ENCODE measurements around the gene LRMDA. TPM values are rescaled to one million over a fixed set of nuclear protein-coding genes. Genes with fewer than 3 reads are reported as not detected.

Gene LRMDA
- total and polyA plus RNA-seq, 2 of the 4 experiments (the other 2 are of a cell fraction), result 0.07 TPM; not detected in 1

DNA sequence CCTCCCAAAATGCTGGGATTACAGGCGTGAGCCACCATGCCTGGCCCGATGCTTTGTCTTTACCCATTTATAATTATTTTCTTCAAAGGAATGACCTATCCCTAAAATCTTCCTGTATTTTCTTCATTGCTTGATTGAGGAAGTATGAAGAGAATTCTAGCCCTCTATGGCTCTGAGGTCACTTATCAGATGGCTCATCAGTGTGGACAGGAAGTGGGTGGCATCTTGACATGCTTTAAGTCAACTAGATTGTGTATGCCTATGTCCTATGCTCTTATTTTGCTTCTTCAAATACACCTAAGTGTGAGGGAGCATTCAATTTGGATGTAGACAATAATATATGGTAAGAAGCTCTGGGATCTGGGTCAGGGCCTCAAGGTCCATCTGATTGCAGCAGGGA is 1020.5 kb downstream of the LRMDA start (continued):
- TF ChIP-seq MXI1 (IDR thresholded peaks at IDR 0.05; ENCODE audit: borderline replicate concordance, low read depth, low read length) (no peak), RFX5 (IDR thresholded peaks at IDR 0.05; ENCODE audit: low read depth, low read length) (no peak)

DNA sequence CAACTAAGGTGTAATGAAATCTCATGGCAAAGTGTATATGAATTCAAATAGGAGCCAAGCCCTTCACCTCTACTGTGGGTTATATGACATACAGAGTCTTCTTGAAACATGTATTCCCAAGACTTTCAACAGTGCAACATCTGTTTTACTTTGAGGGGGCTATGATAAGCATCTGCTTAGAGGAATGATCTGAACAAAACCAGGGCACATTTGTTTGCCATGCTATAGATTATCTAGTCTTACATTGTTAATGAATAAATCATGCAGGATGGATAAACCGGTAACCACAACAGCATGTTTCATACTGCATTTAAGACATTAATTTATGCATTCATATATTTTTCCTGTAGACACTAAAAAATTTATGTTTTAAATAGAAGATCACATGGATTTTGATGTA is 1021.9 kb downstream of the LRMDA start:
- in situ Hi-C loops (cut with MboI; ENCODE audit: low sequenced_read_pairs), result no loop called here
- Histone ChIP-seq H2AK5ac (ENCODE audit: low read depth, low read length) (no peak overlapping the region), H3K23ac (ENCODE audit: low read depth, low read length) (no peak overlapping the region), H3K9me1 (ENCODE audit: insufficient read depth, low read length) (no peaks in the 10 kb centered on the region), H2AFZ (replicated peaks; ENCODE audit: low read length, poor library complexity) (no peak overlapping the region), H3K27ac (ENCODE audit: insufficient read depth, low read length) (no peak overlapping the region), H3K18ac (ENCODE audit: low read depth, low read length) (no peak overlapping the region), H3K9ac (ENCODE audit: low read depth, low read length) (no peak overlapping the region), H4K8ac (ENCODE audit: low read depth in 2 of 2, low read length in 2 of 2) (no peak overlapping the region), H3K9me3 (ENCODE audit: control insufficient read depth, insufficient read depth, low read length) (no peaks in the 10 kb centered on the region), H3K4me3 (ENCODE audit: insufficient read depth, low read depth, low read length) (no peak overlapping the region), H3K36me3 (ENCODE audit: control insufficient read depth, insufficient read depth, low read length) (no peaks in the 10 kb centered on the region), H3K4me1 (ENCODE audit: control insufficient read depth, insufficient read depth, low read length) (no peaks in the 10 kb centered on the region), H3K4ac (ENCODE audit: low read depth, low read length) (no peak overlapping the region), H3K79me1 (ENCODE audit: low read depth in 1 of 2, low read length in 2 of 2) (no peaks in the 10 kb centered on the region), H2AK9ac (replicated peaks; ENCODE audit: low read depth, low read length, poor library complexity) (no peak overlapping the region), H3K4me2 (ENCODE audit: low read depth, low read length) (no peak overlapping the region), H4K20me1 (ENCODE audit: insufficient read depth, low read length) (no peaks in the 10 kb centered on the region), H3K27me3 (ENCODE audit: control insufficient read depth, insufficient read depth, low read length) (no peaks in the 10 kb centered on the region; the same call in 1 of the 2 replicates), H2BK120ac (ENCODE audit: low read depth, low read length) (no peak overlapping the region), H2BK20ac (ENCODE audit: low read depth, low read length) (no peak overlapping the region), H2BK5ac (ENCODE audit: low read depth, low read length, poor library complexity, severe bottlenecking) (no peak overlapping the region), H4K5ac (ENCODE audit: low read depth, low read length) (no peak overlapping the region), H4K91ac (ENCODE audit: insufficient read depth, low read depth, low read length) (no peak overlapping the region), H3K14ac (replicated peaks; ENCODE audit: low read depth, low read length) (no peak overlapping the region), H3K56ac (ENCODE audit: extremely low read depth, insufficient read depth, low read length) (no peak overlapping the region), H2BK15ac (ENCODE audit: low read depth, low read length) (no peak overlapping the region)
- ChIA-PET POLR2A (ENCODE audit: unreplicated experiment) (no interaction called here), CTCF (no interaction called here)
- no TSS peak for BruUV-seq (replicated peaks)
- DNase-seq, result no peak
- TF ChIP-seq POLR2A (IDR thresholded peaks at IDR 0.05; ENCODE audit: low read depth, low read length), result no peak
- TF ChIP-seq MAFK (IDR thresholded peaks at IDR 0.05; ENCODE audit: low read depth, low read length), result no peak
- no peak for TF ChIP-seq MAZ (IDR thresholded peaks at IDR 0.05; ENCODE audit: borderline replicate concordance, low read depth, low read length)
- no peak for TF ChIP-seq FOS (IDR thresholded peaks at IDR 0.05; ENCODE audit: low read depth, low read length)
- no peak for TF ChIP-seq CHD1 (IDR thresholded peaks at IDR 0.05; ENCODE audit: low read depth, low read length)
- no CpG with 5 or more reads among the region's 1 CpG for WGBS, 2 experiments (ENCODE audit: extremely low coverage in 2 of 2, insufficient read length in 1 of 2)
- intact Hi-C loops (cut with micrococcal nuclease), result no loop called here
- dilution Hi-C loops (cut with HindIII; ENCODE audit: low sequenced_read_pairs, unreplicated experiment), result no loop called here
- no peak for ATAC-seq (ENCODE audit: low read depth)

Measured in IMR-90 (cell line).